CD1c-positive myeloid dendritic cell (primary cell): ENCODE results near the gene SEMA4G.

Source experiments
- DNase-seq: peaks from one replicate; pipeline ENCODE4 v3.0.0-alpha.2; 2016; ENCODE audit errors: extremely low spot score

SEMA4G gene

DNA sequence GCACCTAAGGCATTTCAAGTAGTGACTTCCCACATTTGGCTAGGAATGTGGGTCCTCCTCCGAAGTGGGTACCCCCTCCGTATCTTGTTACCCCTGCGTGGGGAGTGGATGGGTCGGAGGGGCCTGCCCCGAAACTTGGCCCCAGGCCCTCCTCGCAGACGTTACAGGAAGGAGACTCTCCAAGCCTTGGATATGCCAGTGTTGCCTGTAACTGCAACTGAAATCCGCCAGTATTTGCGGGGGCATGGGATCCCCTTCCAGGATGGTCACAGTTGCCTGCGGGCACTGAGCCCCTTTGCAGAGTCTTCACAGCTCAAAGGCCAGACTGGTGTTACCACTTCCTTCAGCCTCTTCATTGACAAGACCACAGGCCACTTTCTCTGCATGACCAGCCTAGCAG lies 18.9 kb downstream of the SEMA4G start:
- no peak for DNase-seq

DNA sequence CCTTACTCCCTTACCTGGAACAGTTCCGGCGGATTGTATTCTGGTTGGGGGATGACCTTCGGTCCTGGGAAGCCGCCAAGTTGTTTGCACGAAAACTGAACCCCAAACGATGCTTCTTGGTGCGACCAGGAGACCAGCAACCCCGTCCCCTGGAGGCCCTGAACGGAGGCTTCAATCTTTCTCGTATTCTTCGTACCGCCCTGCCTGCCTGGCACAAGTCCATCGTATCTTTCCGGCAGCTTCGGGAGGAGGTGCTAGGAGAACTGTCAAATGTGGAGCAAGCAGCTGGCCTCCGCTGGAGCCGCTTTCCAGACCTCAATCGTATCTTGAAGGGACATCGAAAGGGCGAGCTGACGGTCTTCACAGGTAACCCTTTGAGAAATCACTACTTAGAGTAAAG lies 19.8 kb downstream of the SEMA4G start:
- DNase-seq, result no peak

DNA sequence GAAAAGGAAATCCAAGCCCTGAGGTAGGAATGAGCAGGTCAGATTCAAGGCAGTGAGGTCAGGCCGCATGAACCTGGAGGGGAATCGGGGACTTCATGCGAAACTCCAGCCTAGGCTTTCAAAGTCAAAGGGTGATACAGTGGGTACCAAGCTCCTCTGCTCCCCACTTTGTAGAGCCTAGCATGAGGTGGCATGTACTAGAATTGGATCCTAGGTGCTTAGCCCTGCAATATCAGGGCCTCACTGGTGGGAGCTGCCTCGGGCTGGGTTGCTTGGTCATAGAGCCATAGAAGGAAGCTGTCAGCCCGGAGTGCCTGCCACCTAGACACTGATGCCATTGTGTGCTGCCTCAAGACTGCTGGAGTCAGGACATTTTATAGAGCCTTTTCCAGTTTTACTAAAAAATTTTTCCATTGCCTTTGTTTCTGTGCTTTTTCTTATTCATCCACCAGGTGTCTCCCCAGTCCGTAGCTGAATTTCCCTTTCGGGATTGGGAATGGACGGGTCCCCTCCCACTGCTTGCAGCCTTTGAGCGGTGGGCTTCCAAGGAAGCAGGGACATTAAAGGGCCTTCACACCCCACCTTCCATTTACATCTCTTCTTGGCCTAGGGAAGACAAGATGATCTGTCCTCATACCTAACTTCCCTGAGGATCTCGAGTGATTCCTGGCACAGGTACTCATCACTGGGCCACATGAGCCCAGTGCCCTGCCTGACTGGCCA lies 24.8 kb downstream of the SEMA4G start:
- DNase-seq, result peak; percentile 16

DNA sequence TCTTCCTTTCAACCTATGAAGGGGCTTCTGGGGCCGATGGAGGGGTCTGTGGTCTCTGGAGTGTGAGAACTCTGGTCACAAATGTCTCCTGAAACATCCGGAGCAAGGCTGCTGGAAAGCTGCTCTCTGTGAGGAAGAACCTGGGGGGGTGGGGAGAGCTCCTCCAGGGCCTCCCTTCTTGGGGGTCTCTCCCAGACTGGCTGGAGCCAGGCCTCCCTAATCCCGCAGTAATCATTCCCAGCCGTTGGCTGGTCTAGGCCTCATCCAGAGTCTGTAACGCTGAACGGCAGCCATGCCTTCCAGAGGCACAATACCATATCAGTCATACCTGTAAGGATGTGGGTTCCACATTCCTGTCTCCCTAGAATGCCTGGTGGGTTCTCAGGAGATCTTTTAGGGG lies 25.9 kb downstream of the SEMA4G start:
- DNase-seq, result no peak

DNA sequence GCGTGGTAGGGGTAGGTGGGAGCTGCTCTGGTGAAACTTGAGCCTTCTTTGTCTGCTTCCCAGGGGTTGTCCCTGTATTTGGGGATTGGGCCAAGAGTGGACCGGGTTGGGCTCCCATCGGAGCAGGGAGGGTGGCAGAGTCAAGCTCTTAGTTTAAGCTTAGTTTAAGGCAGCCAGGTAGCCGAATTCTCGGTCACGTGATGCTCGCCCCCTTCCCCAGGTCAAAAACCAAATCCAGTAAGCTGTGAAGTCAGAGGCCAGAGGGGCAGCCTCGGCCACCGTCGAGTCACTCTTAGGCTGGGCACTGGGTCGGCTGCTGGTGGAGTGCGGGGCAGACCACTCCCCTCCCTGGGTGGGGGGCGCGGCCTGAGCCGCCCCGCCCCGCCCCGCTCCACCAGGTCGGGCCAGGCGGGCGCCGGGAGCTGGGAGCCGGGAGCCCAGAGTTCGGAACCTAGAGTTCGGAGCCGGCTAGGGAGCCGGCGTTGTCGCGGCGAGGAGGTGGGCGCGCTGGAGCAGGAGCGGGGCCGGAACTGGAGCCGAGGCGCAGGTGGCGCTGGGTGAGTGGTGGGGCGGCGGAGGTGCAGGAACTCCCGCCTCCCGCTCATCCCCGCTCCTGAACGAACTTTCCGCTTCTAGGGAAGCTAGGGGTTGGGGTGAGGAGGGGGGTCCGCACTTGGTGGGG lies 27.5 kb downstream of the SEMA4G start:
- peak; percentile 27 for DNase-seq

DNA sequence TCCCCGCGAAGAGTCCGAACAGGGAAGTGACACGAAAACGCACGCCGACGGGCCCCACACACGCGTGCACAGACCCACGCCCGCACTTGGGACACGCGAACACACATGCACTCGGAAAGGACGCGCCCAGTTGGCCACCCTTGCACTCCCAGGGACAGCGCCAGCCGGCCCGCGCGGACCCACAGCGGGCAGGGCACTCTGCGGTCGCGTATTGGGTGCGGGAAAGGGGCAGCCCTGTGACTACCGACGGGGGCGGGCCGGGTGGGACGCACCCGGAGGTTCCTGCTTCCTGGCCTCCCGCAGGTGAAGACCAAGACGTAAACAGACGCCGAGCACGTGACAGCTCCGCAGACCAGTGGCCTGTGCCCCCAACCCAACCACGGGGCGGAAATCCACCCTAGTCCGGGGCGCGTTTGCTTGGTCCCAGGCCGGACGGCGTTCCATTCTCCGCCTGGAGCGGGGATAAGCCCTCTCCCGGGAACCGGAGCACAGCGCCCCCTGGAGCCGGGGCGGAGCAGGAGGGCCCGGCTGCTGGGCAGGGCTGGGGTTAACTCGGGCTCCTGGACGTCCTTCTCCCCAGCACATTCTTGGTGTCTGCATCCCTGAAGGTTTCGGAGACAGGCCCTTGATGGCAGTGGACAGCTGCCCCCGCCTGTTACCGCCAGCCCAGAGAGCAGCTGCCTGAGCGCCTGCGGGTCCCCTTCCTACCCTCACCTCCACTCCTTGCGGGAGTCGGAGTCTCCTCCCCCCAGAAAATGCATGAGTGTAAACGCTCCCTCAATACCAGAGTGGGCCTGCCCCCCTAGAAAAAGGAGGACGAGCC lies 28.3 kb downstream of the SEMA4G start:
- DNase-seq, result peak; percentile 84

DNA sequence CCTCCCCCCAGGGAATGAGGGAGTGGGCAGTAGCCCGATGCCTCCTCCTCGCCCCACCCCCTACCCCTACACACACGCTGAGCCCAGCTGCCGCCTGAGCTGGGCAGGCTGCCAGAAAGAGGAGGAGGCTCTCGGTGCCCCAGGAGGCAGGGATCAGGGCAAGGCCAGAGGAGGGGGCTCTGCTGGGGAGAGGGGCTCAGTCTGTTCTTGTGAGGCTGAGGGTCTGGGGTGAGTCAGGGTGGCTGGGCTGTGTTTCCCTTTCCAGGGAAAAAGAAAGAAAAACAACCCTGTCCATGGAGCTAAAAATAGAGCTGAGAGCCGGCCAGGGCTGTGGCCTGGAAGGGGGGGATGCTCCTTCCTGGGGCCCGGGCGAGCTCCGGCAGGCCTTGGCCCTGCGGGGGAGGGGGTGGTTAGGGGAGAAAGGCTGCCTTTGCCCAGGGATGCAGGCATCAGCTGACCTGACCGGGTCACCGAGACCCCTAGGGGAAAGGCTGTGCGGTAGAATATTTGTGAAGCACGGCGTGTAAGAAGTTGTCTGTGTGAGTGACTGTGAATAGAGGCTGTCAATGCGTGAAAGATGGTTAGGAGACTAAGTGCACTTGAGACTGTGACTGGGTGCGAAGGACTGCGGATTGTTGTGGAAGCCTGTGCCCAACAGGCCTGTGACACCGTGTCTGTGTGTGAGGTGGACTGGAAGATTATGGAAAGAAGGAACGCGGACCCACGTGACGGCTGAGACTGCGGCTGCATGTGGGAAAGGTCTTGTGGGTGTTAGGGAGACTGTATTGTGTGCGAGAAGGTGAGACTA lies 29.1 kb downstream of the SEMA4G start:
- peak; percentile 64 for DNase-seq

DNA sequence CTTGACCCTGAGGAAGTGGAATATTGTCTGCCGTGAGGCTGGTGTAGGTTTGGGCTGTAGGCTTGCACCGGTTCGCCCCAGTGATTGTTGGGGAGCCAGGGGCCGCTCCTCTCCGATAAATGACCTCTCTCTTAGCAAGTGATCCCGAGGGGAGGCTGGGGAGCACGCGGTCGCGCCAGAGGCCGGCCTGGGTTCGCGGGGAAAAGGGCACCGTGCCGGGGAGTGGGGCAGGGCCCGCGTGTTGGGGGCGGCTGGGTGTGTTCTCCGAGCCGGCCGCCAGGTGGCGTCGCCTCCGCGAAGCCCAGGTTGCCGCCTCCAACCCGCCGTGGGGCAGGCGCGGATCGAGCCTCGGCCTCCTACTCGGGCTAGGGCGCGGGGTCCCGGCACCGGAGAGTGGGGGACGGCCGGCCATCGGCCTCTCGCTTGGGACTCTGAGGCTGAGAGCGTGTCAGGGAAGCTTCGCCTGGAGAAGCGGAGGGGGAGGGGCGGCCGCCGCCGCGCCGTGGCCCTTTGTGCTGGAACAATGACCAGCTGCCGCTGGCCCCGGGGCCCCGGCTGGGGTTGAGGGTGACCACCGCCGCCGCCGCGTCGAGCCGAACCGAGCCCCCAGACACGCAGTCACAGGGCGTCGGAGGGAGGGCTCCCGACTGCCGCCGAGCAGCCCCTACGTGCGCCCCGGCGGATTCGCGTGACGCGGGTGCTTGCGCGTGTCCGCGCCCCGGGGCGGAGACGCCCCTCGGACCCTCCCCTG lies 29.9 kb downstream of the SEMA4G start:
- DNase-seq, result peak; percentile 84

DNA sequence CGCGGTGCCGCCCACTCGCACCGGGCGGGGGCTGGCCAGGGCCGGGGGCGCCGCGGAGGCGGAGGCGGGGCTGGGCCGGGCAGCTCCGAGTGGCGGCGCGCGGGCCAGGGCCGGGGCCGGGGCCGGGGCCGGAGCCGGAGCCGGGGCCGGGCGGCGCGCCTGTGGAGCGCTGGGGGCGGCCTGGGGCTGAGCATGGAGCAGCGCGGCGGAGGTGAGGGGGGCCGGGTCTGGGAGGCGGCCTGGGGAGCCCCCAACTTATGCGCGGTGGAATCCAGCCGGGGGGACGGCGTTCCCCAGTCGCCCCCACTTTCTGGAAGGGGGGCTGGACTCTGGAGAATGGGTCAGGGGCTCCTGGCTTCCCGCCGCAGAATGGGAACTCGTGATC lies 30.4 kb downstream of the SEMA4G start, which contains the start of gene LZTS2:
Gene LZTS2 (plus strand): TSS at position 67 of the 385 bp plus-strand sequence. CDS start 2,731 bp downstream, outside the sequence.
- DNase-seq, result no peak

DNA sequence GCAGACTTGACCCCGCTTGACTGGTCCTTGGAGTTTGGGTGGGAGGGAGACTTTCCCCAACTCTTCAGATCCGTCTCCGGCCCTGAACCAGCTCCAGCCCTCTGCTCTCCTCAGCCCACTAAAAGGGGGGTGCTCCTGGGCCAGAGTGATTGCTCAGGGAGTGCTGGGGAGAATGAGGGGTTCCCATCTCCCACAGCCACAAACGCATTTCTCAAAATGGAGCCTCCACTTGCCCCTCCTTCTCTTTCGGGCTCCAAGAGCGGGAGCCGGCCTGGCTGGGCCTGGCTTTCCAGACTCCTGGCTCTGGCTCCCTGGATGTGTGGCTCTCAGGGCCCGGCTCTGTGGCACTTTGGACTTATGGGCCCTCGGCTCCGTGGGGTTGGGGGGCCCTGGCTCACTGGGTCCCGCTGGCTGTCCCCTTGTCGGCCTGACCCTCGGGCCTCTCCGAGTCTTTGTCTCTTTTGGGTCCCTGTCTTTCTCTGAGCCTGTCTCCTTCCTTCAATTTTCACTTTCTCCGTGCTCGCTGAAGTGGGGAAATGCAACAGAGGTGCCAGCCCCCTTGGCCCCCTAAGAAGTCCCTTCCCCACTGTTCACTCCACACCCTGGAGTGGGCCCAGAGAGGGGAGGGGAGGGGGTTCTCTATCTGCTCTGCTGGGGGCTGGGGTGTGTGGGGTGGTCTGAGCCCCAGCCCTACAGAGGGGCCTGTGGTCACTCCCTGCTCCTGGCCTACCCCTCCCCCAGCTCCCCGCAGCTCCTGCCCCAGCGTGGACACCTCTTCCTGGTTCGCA lies 31.0 kb downstream of the SEMA4G start:
- DNase-seq, result no peak

DNA sequence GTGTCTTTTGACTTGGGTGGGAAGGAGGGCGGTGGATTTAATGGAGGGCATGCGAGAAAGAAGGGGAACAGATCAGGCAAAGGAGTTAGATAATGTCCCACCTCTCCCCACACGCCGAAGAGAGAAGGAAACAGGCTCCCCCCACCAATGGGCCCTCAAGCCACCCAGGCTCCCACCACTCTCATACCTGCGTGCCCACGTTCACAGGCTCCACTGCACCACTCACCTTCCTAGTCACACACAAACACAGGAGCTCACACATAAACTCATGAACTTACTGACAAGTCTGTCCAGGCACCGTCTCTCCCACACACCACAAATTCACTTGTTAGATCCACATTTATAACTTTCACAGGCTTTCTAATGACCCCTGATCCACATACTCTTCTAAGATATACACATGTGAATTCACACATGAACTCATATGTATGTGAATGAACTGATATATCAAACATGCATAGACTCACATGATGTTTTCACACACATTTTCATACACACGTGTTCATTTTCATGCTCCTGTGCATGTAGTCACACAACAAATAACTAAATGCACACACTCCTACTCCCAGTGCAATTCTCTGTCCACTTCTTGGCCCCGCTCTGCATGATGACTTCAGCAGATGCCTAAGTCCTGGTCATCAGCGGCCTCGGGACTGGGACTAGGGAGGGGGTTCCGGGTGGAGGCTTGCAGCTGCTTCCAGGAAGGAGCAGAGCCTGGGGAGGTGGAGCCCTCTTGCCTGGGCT lies 31.8 kb downstream of the SEMA4G start:
- peak; percentile 25 for DNase-seq

DNA sequence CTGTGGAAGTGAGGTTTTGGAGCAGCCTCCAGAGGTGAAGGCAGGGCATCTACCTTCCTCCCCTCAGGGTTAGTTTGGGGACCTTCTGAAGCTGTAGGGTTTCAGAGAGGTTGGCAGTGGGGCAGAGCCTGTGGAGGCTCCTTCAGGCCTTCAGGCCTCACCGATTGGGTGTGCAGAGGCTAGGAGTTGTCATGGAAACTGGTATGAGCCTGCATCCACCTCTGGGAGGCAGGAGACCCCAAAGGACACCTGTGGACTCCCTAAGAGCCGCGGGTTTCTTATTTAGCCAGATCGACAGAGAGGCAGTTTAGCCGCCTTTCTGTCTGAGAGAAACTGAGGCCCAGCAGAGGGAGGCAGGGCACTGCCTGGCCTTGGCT lies 32.3 kb downstream of the SEMA4G start:
- DNase-seq, result no peak

DNA sequence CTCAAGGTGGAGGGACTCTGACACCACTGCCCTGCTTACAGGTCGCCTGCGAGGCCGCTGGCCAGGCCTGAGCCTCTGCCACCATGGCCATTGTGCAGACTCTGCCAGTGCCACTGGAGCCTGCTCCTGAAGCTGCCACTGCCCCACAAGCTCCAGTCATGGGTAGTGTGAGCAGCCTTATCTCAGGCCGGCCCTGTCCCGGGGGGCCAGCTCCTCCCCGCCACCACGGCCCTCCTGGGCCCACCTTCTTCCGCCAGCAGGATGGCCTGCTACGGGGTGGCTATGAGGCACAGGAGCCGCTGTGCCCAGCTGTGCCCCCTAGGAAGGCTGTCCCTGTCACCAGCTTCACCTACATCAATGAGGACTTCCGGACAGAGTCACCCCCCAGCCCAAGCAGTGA lies 33.2 kb downstream of the SEMA4G start:
- DNase-seq, result no peak

DNA sequence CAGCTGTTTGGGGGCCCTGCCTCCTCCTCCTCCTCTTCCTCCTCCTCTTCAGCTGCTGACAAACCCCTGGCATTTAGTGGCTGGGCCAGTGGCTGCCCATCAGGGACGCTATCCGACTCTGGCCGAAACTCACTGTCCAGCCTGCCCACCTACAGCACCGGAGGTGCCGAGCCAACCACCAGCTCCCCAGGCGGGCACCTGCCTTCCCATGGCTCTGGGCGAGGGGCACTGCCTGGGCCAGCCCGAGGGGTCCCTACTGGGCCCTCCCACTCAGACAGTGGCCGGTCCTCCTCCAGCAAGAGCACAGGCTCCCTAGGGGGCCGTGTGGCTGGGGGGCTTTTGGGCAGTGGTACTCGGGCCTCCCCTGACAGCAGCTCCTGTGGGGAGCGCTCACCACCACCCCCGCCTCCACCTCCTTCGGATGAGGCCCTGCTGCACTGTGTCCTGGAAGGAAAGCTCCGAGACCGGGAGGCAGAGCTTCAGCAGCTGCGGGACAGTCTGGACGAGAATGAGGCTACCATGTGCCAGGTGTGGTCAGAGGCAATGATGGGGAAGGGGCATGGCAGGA lies 34.4 kb downstream of the SEMA4G start:
- DNase-seq, result no peak

DNA sequence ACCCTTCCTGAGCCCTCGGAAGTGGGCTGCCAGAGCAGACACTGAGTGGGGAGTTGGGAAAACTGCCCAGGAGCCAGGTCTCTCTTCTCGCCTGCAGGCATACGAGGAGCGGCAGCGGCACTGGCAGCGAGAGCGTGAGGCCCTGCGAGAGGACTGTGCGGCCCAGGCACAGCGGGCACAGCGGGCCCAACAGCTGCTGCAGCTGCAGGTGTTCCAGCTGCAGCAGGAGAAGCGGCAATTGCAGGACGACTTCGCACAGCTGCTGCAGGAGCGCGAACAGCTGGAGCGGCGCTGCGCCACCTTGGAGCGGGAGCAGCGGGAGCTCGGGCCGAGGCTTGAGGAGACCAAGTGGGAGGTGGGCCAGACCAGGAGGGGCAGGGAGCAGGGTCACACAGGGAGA lies 36.1 kb downstream of the SEMA4G start:
- no peak for DNase-seq

DNA sequence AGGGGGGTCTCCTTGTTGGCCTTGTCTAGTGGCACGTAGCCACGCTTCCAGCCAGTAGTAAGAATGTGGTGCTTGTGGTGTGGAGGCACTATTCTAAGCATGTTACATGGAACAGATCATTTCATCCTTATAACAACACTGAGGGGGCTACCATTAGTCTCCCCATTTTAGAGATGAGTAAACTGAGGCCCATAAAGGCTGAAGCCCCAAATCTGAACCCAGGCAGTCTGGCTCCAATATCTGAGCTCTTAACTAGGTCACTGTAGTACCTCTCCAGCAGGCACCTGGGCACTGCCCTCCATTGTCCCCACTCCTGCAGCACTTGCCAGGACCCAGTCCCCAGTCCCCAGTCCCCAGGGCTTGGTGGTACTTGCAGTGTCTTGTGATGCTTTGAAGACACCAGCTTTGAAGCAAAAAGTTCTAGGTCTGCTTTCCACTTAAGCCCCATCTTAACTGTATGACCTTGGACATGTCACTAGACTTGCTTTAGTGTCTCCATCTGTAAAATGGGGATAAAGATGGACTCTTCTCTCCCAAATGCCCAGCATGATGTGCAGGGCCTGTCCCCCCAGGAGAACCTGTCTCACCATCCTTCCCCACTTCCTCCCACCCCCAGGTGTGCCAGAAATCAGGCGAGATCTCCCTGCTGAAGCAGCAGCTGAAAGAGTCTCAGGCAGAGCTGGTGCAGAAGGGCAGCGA lies 36.7 kb downstream of the SEMA4G start:
- no peak for DNase-seq

DNA sequence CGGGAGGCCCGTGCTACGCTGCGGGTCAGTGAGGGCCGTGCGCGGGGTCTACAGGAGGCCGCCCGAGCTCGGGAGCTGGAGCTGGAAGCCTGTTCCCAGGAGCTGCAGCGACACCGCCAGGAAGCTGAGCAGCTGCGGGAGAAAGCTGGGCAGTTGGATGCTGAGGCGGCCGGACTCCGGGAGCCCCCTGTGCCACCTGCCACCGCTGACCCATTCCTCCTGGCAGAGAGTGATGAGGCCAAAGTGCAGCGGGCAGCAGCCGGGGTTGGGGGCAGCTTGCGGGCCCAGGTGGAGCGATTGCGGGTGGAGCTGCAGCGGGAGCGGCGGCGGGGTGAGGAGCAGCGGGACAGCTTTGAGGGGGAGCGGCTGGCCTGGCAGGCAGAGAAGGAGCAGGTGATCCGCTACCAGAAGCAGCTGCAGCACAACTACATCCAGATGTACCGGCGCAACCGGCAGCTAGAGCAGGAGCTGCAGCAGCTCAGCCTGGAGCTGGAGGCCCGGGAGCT lies 37.3 kb downstream of the SEMA4G start:
- DNase-seq, result no peak

DNA sequence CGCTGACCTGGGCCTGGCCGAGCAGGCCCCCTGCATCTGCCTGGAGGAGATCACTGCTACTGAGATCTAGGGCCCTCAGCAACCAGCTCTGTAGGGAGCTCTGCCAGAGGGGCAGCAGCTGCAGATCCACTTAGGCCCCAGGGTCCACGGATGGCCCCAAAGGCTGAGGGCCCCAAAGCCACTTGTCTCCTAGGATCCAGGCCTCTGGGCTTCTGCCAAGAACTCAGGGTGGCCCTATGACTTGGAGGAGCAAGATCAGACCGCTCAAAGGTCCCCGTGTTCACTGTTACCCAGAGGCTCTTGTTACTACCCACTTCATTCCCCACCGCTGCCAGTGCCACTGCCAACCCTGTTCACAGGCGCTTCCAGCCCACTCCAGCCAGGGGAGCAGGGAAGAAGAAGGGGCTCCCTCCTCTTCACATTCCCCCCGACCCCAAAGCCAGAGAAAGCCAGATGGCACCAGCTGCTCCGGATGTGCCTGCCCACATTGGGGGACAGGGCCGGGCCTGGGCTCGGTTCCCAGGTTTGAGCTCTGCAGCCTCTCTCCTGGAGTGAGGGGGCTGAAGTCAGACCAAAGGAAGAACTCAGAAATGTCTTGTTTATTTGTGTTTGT lies 37.9 kb downstream of the SEMA4G start:
- no peak for DNase-seq
